RWPE2 (cell line): ENCODE results near the gene ASCC1.

ENCODE experiments used
- ATAC-seq: fragments of 200-7000 bp; cut with Tn5 transposase; 3 replicates; pipeline ENCODE4 v1.9.1; 2021; ENCODE audit warnings: low read depth
- DNase-seq: peaks from one replicate; pipeline ENCODE4 v3.0.0-alpha.2; 2020; ENCODE audit warnings: low spot score
- H3K27ac ChIP-seq: fragments of 450-650 bp; 2 replicates; pipeline ENCODE4 v1.5.1; 2017; ENCODE audit warnings: mild to moderate bottlenecking; ENCODE audit not compliant: poor library complexity, severe bottlenecking
- H3K27me3 ChIP-seq: fragments of 250-450 bp; sonication (Bioruptor Pico); 2 replicates; pipeline ENCODE4 v1.5.1; 2021; ENCODE audit warnings: mild to moderate bottlenecking, moderate library complexity; ENCODE audit not compliant: insufficient read depth, poor library complexity, severe bottlenecking
- H3K36me3 ChIP-seq: fragments of 250-450 bp; sonication (Bioruptor Pico); 2 replicates; pipeline ENCODE4 v1.5.1; 2020; ENCODE audit warnings: low read depth, mild to moderate bottlenecking, moderate library complexity
- H3K4me1 ChIP-seq: fragments of 250-450 bp; sonication (Bioruptor Pico); 2 replicates; pipeline ENCODE4 v1.5.1; 2021; ENCODE audit warnings: mild to moderate bottlenecking, moderate library complexity; ENCODE audit not compliant: insufficient read depth, poor library complexity, severe bottlenecking
- H3K4me3 ChIP-seq: fragments of 250-450 bp; sonication (Bioruptor Pico); 2 replicates; pipeline ENCODE4 v1.5.1; 2021; ENCODE audit warnings: mild to moderate bottlenecking, moderate library complexity; ENCODE audit not compliant: severe bottlenecking
- H3K9me3 ChIP-seq: fragments of 250-450 bp; sonication (Bioruptor Pico); 2 replicates; pipeline ENCODE4 v1.5.1; 2021; ENCODE audit warnings: mild to moderate bottlenecking, moderate library complexity; ENCODE audit not compliant: severe bottlenecking
- CTCF ChIP-seq: fragments of 450-650 bp; IDR thresholded peaks from one replicate; pipeline ENCODE4 v1.5.1; 2017; ENCODE audit warnings: mild to moderate bottlenecking, moderate library complexity; ENCODE audit not compliant: poor library complexity, severe bottlenecking

The ASCC1 gene

GRCh38 chr10:72093450-72093849 is 122.6 kb downstream of the ASCC1 start:
- Histone ChIP-seq H3K4me1 (peaks cover 11% of the 10 kb centered on the region), H3K36me3 (peaks cover 11% of the 10 kb centered on the region; the same call in 1 of the 2 replicates), H3K27ac (no peak overlapping the region), H3K27me3 (peaks cover 6% of the 10 kb centered on the region), H3K4me3 (no peak overlapping the region), H3K9me3 (no peaks in the 10 kb centered on the region)
- no peak for TF ChIP-seq CTCF
- no peak for ATAC-seq
- DNase-seq = no peak

GRCh38 chr10:72092987-72093386 is 123.1 kb downstream of the ASCC1 start:
- DNase-seq = no peak
- Histone ChIP-seq H3K9me3 (no peaks in the 10 kb centered on the region), H3K4me3 (no peak overlapping the region), H3K36me3 (peaks cover 11% of the 10 kb centered on the region; the same call in 1 of the 2 replicates), H3K27ac (no peak overlapping the region), H3K4me1 (peaks cover 6% of the 10 kb centered on the region), H3K27me3 (peaks cover 10% of the 10 kb centered on the region)
- TF ChIP-seq CTCF = no peak
- ATAC-seq = no peak

GRCh38 chr10:72092171-72092924 is 123.7 kb downstream of the ASCC1 start:
- Histone ChIP-seq H3K27me3 (peaks cover 17% of the 10 kb centered on the region), H3K4me3 (no peak overlapping the region), H3K9me3 (no peaks in the 10 kb centered on the region), H3K27ac (no peak overlapping the region), H3K36me3 (peaks cover 11% of the 10 kb centered on the region; the same call in 1 of the 2 replicates), H3K4me1 (no peaks in the 10 kb centered on the region)
- DNase-seq (no peak), ATAC-seq (no peak)
- TF ChIP-seq CTCF = no peak

- ATAC-seq = peak; percentile 37; the same call in 2 of the 3 replicates
- TF ChIP-seq CTCF = no peak
- Histone ChIP-seq H3K27ac (no peak overlapping the region), H3K9me3 (no peaks in the 10 kb centered on the region), H3K36me3 (no peaks in the 10 kb centered on the region), H3K27me3 (peaks cover 25% of the 10 kb centered on the region), H3K4me3 (no peak overlapping the region), H3K4me1 (no peaks in the 10 kb centered on the region)
- no peak for DNase-seq
Observed at GRCh38 chr10:72090326-72090725, 125.8 kb downstream of the ASCC1 start.

GRCh38 chr10:72089618-72090017 is 126.5 kb downstream of the ASCC1 start:
- no peak for TF ChIP-seq CTCF
- Histone ChIP-seq H3K27me3 (peaks cover 25% of the 10 kb centered on the region), H3K4me1 (no peaks in the 10 kb centered on the region), H3K4me3 (no peak overlapping the region), H3K9me3 (no peaks in the 10 kb centered on the region), H3K36me3 (no peaks in the 10 kb centered on the region), H3K27ac (no peak overlapping the region)
- DNase-seq (no peak), ATAC-seq (no peak)
